Suppressor macrophage treated with lipopolysaccharide for 4 hours (primary cell): ENCODE results near the gene IBA57.

Experiments
- DNase-seq: peaks from one replicate; pipeline ENCODE4 v3.0.0-alpha.2; 2020

The IBA57 gene

DNA sequence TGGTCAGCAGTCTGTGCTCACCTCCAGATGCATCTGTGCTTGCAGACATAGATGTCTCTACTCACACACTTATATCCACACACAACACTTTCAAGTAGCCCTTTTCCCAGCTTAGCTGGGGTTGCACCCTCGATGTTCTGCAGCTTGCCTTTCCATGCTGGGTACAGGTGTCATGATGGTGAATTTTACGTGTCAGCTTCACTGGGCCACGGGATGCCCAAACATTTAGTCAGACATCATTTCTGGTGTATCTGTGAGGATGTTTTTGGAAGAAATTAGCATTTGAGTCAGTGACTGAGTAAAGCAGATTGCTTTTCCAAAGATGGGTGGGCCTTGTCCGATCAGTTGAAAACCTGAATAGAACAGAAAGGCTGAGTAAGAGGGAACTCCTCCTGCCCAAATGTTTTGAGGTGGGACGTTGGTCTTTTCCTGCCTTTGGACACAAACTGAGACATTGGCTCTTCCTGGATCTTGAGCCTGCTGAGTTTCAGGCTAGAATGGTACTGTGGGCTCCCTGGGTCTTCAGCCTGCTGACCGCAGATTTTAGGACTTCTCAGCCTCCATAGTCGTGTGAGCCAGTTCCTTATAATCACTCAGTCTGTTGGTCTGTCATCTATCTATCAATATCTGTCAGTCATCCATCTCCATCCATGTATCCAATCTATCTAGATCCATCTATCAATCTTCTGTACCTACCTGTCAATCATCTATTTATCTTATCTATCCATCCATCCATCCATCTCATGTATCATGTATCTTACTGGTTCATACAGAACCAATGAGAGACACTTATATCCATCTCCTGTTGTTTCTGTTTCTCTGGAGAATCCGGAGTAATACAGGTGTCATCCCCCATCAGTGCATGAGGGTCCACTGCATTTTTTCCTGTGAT is 29.6 kb downstream of the IBA57 start:
- DNase-seq = no peak

DNA sequence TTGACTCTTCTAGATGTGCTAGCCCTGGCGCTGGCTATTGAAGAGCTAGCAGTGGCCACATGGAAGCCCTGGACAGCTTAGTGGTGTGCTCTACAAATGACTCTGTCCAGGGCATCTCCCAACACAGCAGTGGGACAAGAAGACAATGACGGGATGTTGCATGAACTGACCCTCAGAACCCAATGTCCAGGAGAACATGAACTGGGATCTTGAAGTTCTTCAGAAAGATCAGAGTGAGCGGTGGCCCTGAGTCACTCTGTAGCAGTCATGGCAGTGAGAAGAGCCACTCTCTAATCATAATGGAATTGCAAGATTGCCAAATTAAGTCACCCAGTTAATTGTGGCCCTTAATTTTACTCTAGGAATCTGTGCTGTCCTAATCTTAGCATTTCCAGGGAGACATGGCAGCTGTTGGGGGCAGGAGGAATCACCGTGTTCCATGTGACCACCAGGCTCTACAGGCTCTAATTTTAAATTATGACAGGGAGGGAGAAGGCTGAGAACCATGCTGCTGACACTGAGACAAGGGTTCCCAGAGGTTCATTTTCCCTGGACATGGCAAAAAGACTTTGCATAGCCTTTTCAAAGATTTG is 32.0 kb downstream of the IBA57 start:
- DNase-seq = no peak

DNA sequence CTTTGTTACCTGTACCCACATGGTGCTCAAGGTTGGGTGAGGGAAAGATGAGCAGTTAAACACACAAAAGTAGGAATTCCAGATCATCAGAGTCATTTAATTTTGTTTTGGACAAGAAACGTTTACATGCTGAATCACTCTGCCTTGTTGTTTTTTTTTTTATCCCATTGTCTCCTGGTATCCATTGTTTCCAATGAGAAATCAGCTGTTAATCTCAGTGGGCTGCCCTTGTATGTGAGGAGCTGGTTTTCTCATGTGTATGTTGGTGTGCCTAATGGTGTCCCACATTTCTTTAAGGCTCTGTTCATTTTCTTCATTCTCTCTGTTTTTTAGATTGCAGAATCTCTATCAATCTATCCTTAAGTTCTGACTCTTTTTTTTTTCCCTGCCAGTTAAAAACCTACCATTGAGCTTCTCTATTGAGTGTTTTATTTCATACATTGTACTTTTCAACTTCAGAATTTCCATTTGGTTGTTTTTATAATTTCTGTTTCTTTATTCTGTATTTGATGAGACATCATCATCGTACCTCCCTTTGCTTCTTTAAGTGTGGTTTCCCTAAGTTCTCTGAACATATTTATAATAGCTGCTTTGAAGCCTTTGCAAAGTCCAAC is 33.5 kb downstream of the IBA57 start:
- no peak for DNase-seq

DNA sequence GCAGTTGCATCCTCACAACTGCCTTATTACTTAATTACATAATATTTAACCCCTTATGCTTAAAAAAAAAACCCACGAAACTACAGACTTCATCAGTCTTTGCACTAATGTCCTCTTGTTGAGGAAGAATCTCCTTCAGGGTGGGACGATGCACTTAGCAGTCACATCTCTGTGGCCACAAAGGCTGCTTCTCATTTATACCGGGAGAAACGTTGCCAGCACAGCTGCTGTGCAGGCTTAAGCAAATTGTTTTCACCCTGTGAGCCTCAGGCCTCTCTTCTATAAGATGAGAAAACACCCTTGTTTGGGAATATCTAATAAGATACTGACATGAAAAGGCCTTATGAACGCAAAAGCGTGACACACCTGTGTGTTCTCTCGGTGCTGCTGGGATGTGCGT is 39.4 kb downstream of the IBA57 start:
- no peak for DNase-seq

DNA sequence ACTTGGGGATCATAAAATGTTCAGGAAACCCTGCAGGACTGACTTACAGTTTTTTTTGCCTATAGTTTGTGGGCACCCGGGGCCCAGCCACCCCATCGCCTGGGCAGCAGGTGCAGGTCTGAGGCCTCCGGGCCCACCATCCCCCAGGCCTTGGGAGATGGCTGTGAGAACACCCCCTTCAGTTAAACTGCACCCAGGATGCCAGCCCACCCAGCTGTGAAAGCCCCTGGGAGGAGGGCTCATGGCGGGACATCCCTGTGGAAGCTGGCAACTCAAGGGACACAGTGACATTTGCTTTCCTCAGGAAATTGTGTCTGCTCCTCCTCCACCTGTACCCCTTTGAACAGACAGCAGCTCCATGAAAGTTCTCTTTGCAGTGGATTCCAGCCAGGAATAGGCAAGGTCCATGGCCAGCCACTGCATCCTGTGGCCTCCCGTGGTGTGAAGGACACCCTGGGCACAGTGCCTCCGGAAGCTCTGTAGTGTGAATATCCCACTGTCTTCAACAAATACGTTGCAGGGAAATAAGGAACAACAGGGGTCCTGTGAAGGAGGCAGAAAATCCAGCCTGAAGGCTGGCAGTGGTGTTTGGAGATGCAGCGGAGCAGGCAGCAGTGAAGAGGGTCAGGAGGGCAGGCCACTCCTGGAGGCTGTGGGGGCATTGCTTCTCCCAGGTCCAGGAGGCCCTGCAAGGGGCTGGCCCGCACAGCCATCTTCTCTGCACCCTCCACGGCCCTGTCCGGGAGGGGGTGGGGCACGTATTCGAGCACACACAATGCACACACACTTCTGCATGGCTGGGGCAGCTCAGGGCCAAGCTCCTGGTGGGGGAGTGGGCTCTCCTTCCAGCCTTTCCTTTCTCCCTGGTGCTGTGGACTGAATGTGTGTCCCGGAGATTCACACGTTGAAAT is 40.2 kb downstream of the IBA57 start:
- DNase-seq = no peak

DNA sequence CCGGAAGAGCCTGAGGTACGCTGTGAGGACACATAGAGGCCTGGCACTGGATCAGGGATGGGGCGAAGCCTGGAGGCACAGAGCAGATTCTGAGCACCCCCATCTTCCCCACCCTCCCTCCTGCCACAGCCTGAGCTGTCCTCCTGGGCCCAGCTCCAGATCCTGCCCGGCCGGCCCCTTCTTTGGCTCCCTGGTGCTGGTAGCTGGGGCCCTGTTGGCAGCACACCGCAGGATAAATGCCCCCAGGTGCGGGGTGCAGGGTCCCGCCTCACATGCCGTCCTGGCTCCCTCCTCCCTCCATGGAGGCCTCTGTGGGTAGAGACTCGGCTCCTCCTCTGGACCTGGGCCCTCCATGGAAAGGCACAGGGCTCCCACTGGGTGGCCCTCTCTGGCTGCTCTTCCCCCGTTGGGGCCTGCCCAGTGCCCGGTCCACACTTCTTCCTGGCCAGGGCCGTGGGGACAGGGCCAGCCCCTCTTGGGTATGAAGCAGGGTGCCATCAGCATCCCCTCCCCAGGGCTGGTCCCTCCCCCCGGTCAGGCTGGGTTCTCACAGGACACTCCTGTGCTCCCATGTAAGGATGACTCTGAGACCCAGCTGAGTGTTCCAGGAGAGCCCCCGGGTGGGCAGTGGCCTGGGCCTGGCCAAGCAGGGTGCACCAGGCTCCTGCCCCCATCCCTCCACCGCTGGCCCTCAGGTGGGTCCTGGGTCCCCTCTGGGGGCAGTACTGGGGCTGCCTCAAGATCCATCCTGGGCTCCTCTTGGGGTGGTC is 41.2 kb downstream of the IBA57 start:
- DNase-seq = no peak

DNA sequence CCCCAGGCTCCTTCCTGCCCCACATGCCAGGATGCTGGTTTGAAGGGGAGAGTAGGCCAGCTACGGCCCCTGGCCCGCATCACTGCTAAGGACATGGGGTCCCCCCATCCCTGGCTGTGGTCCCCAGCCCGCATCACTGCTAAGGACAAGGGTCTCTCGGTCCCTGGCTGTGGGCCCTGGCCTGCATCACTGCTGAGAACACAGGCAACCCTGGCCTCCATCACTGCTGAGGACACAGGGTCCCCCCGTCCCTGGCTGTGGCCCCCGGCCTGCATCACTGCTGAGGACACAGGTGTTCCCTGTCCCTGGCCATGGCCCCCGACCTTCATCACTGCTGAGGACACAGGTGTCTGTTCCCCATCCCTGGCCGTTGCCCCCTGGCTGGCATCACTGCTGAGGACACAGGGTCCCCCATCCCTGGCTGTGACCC is 41.8 kb downstream of the IBA57 start:
- DNase-seq = no peak

DNA sequence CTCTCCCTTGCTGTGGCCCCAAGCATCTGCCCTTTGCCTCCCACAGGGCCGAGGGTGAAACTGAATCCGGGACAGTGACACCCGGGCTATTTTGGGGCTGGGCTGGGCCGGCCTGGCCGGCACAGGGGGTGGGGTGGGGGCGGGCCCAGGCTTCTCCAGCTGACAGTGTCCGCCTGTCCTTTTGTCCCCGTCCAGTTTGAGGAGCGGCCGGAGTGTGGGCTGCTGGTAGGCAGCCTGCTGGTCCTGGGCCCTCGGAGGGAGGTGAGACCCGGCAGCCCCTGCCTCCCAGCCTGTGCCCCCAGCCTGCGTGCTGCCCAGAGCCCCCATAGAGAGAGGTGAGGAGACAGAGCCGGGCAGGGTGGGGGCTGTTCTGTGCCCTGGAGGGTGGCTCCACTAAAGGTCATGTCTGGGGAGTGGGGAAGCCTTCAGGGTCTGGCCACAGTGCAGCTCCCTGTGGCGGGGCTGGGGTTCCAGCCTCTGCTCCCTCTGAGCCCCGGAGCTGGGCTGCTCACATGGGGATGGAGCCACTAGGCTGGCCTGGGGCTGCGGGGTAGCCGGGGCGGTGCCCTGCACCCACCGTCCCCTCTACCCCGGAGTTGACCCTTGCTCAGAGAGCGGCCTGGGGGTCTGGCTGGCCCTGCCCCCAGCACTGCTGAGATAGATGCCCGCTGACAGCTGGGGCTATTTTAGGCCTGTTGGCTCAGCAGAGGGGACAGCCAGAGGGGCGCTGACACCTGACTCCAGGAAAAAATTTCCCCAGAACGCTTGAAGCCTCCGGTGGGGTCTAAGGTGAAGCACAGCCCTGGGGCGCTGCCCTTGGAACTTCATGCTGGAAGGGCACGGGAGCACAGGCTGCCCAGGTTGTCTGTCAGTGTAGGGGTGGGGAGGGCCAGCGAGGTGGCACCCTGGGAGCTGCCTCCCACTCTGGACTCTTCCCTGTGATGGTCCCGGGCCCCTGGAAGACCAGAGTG is 42.5 kb downstream of the IBA57 start, which contains the start of gene OBSCN:
TSS of gene OBSCN (plus strand) at position 194 of the 971 bp plus-strand sequence. CDS start 3,740 bp downstream, outside the sequence.
- no peak for DNase-seq

DNA sequence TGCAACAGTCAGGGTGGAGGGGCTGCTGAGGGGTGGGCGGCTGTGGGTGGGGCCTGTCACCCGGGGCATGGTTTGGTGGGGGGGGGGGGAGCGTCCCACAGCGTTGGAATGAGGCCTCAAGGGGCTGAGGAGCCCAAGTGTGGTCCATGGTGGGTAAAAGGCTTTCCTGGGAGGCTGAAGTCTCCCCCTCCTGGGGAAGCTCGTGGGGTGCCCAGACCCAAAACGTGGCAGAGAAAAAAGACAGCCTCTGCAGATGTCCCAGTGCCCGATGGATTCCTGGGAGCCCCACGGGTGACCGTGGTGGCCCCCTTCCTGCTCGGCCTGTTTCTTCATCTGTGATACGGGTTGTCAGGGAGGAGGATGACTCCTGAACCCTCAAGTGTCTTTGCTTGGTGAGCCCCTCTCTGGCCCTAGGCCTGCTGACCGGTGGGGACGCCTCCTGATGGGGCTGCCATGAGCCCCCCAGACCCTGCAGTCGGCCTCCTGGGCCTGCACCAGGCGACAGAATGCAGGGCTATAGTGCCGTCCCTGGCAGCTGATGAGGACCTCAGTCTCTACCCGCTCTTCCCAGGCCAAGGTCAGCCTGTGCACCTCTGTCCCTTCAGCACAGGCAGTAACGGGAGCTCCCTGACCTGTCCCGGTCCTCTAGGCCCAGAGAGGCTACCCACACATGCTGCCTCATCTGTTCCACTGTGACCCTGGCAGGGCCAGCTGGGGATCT is 43.4 kb downstream of the IBA57 start:
- no peak for DNase-seq

DNA sequence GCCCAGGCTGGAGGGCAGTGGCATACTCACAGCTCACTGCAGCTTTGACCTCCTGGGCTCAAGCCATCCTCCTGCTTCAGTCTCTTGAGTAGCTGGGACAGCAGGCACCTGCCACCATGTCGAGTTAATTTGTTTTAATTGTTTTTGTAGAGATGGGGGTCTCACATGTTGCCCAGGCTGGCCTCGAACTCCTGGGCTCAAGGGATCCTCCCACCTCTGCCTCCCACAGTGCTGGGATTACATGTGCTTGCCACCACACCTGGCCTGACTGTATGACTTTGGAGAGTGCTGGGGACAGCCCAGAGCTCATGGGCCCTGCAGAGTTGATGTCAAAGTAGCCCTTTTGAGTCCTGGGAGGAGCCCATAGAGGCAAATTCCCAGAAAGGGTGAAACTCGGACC is 44.1 kb downstream of the IBA57 start:
- DNase-seq = no peak

DNA sequence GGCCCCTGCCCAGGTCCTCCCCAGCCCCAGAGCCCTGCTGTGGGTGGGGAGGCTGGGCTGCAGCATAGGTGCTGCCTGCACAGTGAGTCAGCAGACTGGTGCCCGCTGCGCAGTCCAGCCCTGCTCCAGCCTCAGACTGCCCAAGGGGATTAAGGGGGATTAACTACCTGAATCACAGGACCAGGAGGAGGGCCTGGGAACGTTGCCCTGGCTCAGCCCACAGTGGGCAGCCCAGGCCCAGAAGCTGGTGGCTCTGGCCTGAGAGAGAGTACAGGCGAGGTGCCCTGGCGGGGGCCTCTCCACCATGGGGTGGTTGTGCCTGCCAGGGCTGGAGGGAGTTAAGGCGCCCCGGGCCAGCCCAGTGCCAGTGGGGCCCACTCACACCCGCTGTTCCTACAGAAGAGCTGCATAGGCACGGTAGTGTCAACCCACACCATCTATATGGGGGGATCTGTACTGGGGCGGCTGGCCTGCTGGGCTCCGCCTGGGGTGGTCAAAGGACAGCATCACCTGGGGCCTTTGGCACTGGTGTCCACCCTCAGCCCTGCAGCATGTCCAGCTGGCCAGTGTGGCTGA is 44.6 kb downstream of the IBA57 start:
- no peak for DNase-seq

DNA sequence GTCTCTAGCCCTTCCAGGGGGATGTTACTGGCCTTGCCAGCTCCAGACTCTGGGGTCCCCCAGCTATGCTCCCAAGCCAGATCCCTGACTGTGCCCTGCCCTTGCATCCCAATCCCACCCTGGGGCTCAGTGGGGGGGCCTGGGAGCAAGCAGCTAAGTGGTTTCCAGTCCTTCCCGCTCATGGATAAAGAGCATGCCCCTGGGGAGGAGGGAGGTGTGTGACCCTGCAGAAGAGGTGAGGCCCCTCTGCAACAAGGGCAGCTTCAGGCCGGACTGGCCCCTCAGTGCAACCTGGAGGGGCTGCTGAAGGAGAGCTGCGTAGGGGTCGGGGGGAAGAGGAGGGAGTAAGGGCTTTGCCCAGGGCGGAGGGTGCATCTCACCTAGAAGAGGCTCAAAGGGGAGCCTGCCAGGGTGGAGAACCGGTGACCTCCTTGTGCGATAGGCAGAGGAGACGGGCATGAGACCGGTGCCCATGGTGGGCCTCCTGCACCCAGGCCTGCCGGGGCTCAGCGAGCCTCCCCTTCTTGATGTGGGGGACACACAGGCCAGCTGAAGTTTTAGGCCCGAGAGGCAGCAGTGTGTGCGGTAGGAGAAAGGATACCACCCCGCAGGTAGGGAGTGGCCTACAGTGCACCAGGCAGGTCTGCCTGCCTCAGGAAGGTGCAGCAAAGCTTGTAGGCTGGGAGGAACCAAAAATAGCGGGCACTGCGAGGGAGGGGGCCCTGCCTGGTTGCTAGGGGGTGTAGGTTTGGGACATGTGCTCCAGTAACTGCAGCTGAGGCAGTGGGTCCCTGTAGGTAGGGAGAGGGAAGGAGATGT is 45.3 kb downstream of the IBA57 start:
- DNase-seq = no peak

DNA sequence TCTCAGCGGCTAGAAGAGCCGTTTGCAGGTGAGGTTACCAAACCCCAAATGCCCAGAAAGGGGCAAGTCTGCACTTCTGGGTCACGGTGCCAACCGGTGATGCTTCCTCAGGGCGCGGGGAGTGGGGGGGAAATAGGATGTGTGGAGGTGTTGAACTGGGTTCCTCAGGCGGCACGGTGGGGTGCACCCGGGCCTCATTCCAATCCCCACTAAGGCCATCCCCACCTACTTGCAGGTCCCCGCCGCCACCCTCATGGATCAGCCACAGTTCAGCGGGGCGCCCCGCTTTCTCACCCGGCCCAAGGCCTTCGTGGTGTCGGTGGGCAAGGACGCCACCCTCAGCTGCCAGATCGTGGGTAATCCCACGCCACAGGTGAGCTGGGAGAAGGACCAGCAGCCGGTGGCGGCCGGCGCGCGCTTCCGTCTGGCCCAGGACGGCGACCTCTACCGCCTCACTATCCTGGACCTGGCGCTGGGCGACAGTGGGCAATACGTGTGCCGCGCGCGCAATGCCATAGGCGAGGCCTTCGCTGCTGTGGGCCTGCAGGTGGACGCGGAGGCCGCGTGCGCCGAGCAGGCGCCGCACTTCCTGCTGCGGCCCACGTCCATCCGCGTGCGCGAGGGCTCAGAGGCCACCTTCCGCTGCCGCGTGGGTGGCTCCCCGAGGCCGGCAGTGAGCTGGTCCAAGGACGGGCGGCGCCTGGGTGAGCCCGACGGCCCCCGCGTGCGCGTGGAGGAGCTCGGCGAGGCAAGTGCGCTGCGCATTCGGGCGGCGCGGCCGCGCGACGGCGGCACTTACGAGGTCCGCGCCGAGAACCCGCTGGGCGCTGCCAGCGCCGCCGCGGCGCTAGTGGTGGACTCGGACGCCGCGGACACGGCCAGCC is 46.2 kb downstream of the IBA57 start:
- DNase-seq = no peak

DNA sequence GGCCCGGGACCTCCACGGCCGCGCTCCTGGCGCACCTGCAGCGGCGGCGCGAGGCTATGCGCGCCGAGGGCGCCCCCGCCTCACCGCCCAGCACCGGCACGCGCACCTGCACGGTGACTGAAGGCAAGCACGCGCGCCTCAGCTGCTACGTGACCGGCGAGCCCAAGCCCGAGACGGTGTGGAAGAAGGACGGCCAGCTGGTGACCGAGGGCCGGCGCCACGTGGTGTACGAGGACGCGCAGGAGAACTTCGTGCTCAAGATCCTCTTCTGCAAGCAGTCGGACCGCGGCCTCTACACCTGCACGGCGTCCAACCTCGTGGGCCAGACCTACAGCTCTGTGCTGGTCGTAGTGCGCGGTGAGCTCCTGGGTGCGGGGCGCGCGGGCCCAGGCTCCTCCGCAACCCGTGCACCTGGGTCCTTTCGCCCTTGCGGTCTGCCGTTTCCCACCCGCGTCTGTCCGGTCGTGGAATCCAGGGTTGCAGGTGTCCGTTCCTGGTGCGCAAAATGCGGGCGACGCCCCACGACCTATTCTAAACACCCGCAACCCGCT is 46.9 kb downstream of the IBA57 start:
- DNase-seq = no peak

DNA sequence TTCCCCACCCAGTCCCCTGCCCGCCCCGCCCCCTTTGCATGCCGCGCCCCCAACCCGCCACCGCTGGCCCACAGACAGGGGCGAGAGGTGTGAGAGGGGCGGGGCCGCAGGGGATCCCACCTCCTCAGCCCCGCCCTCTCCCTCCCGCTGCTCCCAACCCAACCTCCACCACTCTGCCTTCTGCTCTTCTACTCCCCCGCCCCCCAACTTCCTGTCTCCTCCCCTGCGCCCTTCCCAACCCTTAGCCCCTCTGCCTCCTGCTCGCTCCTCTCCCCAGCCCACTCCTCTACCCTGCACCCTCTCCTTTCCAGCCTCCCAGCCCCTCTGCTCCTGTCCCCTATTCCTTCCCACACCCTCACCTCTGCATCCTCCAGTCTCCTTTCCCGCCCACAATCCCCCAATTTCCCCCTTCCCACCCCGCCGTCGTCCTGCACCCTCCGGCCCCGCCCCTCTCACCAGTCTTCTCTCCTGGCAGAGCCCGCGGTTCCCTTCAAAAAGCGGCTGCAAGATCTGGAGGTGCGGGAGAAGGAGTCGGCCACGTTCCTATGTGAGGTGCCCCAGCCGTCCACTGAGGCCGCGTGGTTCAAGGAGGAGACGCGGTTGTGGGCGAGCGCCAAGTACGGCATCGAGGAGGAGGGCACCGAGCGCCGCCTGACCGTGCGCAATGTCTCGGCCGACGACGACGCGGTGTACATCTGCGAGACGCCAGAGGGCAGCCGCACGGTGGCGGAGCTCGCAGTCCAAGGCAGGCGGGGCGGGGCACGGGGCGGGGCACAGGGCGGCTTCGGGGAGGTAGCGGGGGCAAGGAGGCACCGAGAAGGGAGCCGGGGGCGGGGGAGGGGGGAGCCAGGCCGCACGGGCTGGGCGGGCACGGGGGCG is 47.6 kb downstream of the IBA57 start:
- peak; percentile 91 for DNase-seq
